C4-2B (cell line): ENCODE data around the gene NCKAP5.

Experiments used
- CTCF ChIP-seq: fragments of 450-650 bp; conservative IDR thresholded peaks from 2 replicates; pipeline ENCODE4 v1.5.1; 2017; ENCODE audit warnings: mild to moderate bottlenecking
- ZFX ChIP-seq: fragments of 450-650 bp; IDR thresholded peaks from 2 replicates; pipeline ENCODE4 v1.6.1; 2017

- TF ChIP-seq CTCF = no peak
- TF ChIP-seq ZFX = no peak
Observed at GRCh38 chr2:133573491-133574162, 5.4 kb upstream of the NCKAP5 start.
